BLaER1 treated with 17β-estradiol and CSF1 and Interleukin-3, amounts not matched to agents 10 nM and 100 nM (cell line): ENCODE data around the gene BANP.
"Not testable (repeated sequence)": the region's sequence is repeated elsewhere in the genome, so short reads cannot be mapped to it uniquely, and the experiment has no call there.

Source experiments
- H3K27ac ChIP-seq, 11 experiments: shearing (Covaris generic); formaldehyde crosslinking; 2 replicates each; pipeline ENCODE4 v1.8.1; 2022
- H3K27me3 ChIP-seq, 11 experiments: shearing (Covaris generic); formaldehyde crosslinking; 2 replicates each; pipeline ENCODE4 v1.8.1; 2022
- H3K36me3 ChIP-seq, 11 experiments: shearing (Covaris generic); formaldehyde crosslinking; 2 replicates each; pipeline ENCODE4 v1.8.1; 2022
- H3K4me1 ChIP-seq, 10 experiments: shearing (Covaris generic); formaldehyde crosslinking; 2 replicates each; pipeline ENCODE4 v1.8.1; 2022
- H3K4me2 ChIP-seq, 11 experiments: shearing (Covaris generic); formaldehyde crosslinking; 2 replicates each; pipeline ENCODE4 v1.8.1; 2022
- H3K4me3 ChIP-seq, 10 experiments: shearing (Covaris generic); formaldehyde crosslinking; 2 replicates each; pipeline ENCODE4 v1.8.1; 2022
- H3K9ac ChIP-seq, 11 experiments: shearing (Covaris generic); formaldehyde crosslinking; 2 replicates each; pipeline ENCODE4 v1.8.1; 2022
- H3K9me3 ChIP-seq, 11 experiments: shearing (Covaris generic); formaldehyde crosslinking; replicated peaks in 1 of 11; 2 replicates each; pipeline ENCODE4 v1.8.1; 2022
- H4K20me1 ChIP-seq, 11 experiments: shearing (Covaris generic); formaldehyde crosslinking; 2 replicates each; pipeline ENCODE4 v1.8.1; 2022
- Cebpa-rat ChIP-seq, 11 experiments: shearing (Covaris generic); IDR thresholded peaks; 2 replicates each; pipeline ENCODE4 v1.8.1; 2022

Gene BANP

DNA sequence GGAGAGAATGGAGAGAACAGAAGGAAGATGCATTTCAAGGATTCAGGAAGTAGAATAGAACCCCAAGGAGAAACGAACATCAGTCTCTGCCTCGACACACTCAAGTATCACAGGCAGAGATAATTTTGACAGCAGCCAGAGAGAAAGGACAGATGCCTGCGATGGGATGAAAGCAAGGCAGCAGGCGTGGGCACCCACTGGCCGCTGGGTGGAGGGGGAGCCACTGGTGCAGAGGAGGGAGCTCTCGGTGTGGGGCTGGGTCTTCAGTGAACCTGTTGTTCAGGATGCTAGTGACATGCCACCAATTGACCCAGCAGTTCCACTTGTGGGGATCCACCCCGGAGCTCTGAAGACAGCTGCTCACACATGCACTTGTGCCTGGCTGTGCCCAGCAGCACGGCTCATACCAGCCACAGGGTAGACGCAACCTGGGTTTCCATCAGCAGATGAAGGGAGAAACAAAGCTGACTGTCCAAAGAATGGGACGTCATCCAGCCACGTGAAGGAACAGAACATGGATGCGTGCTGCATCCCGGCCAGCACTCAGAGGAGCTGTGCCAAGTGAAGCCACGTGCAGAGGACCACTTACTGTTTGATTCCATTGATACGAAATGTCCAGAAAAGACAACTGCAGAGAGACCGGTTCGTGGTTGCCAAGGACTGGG lies 127.0 kb downstream of the BANP start:
- peak overlapping the region in 9 of 11 experiments; percentile 63 to 88 (median 80); a peak in 18 of 22 replicates for H3K27ac ChIP-seq

GRCh38 chr16:88083582-88083981 lies 132.3 kb downstream of the BANP start:
- 0 out of 22 replicates have a peak overlapping the region, but pooled peaks of 1 of the 11 experiments have one; percentile 6 for H3K9ac ChIP-seq
- H3K36me3 ChIP-seq: peaks cover 6 to 17% (median 10%) of the 10 kb centered on the region in 11 experiments; a peak in 18 of 22 replicates
- H4K20me1 ChIP-seq: no peaks in the 10 kb centered on the region
- peak overlapping the region in 3 of 11 experiments; percentile 27 to 37 (median 32); a peak in 4 of 22 replicates for H3K27ac ChIP-seq
- peak overlapping the region in 8 of 11 experiments; percentile 29 to 61 (median 44); a peak in 14 of 22 replicates for H3K4me2 ChIP-seq
- H3K9me3 ChIP-seq: no peaks in the 10 kb centered on the region
- H3K27me3 ChIP-seq: no peaks in the 10 kb centered on the region
- no peak for TF ChIP-seq Cebpa-rat (IDR thresholded peaks at IDR 0.05)
- peaks cover 11 to 41% (median 20%) of the 10 kb centered on the region in 10 experiments; a peak in 19 of 20 replicates for H3K4me1 ChIP-seq
- H3K4me3 ChIP-seq: no peak overlapping the region

More for the DNA sequence above, 127.0 kb downstream of the BANP start:
- peaks cover 6 to 52% (median 21%) of the 10 kb centered on the region in 11 experiments; a peak in 21 of 22 replicates for H3K36me3 ChIP-seq
- peak overlapping the region in 9 of 11 experiments; percentile 44 to 78 (median 70); a peak in 17 of 22 replicates for H3K9ac ChIP-seq
- H3K4me2 ChIP-seq: peak overlapping the region; percentile 68 to 96 (median 86); a peak in 21 of 22 replicates
- peaks cover 0 to 7% (median 0%) of the 10 kb centered on the region in 11 experiments; a peak in 2 of 22 replicates for H4K20me1 ChIP-seq
- peaks cover 26 to 59% (median 53%) of the 10 kb centered on the region in 10 experiments for H3K4me1 ChIP-seq
- TF ChIP-seq Cebpa-rat (IDR thresholded peaks at IDR 0.05): no peak
- no peaks in the 10 kb centered on the region for H3K9me3 ChIP-seq
- peak overlapping the region in 3 of 10 experiments; percentile 5 to 31 (median 22); a peak in 4 of 20 replicates for H3K4me3 ChIP-seq
- H3K27me3 ChIP-seq: no peaks in the 10 kb centered on the region

DNA sequence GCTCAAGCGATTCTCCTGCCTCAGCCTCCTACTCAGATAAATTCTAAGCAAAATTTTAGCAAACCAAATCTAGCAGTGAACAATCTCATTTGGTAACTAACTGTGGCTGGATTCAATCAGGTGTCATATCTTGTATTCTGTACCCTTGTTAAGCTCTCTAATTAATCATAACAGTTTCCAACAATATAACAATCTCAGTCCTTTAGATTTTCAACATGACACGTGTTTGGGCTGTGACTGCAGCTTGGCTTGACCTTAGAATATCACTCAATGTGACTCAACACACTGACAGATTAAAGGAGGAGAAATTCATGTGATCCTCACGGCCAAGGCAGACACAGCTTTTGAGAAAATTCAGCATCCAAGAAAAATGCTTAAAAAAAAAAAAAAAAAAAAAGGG lies 133.6 kb downstream of the BANP start:
- no peak overlapping the region for H3K27ac ChIP-seq
- no peaks in the 10 kb centered on the region for H3K27me3 ChIP-seq
- H3K9me3 ChIP-seq: no peaks in the 10 kb centered on the region
- H3K4me3 ChIP-seq: no peak overlapping the region
- peaks cover 18 to 51% (median 24%) of the 10 kb centered on the region in 10 experiments for H3K4me1 ChIP-seq
- no peaks in the 10 kb centered on the region for H4K20me1 ChIP-seq
- H3K9ac ChIP-seq: no peak overlapping the region
- H3K36me3 ChIP-seq: peaks cover 6 to 14% (median 9%) of the 10 kb centered on the region in 11 experiments; a peak in 16 of 22 replicates
- no peak overlapping the region for H3K4me2 ChIP-seq
- TF ChIP-seq Cebpa-rat (IDR thresholded peaks at IDR 0.05): no peak

- Histone ChIP-seq H3K4me1 (peaks cover 31 to 69% (median 41%) of the 10 kb centered on the region in 10 experiments), H3K36me3 (peaks cover 6 to 14% (median 9%) of the 10 kb centered on the region in 11 experiments; a peak in 16 of 22 replicates), H3K27me3 (no peaks in the 10 kb centered on the region), H4K20me1 (no peaks in the 10 kb centered on the region), H3K4me3 (no peak overlapping the region), H3K27ac (no peak overlapping the region), H3K9ac (peak overlapping the region in 1 of 11 experiments; percentile 29; a peak in 1 of 22 replicates), H3K9me3 (no peaks in the 10 kb centered on the region), H3K4me2 (no peak overlapping the region)
- TF ChIP-seq Cebpa-rat (IDR thresholded peaks at IDR 0.05): no peak
Measured at GRCh38 chr16:88086571-88087516, 135.6 kb downstream of the BANP start.

- H3K27ac ChIP-seq: no peak overlapping the region; a peak in 1 of 22 replicates
- H4K20me1 ChIP-seq: no peaks in the 10 kb centered on the region
- H3K36me3 ChIP-seq: peaks cover 4 to 11% (median 6%) of the 10 kb centered on the region in 11 experiments; a peak in 16 of 22 replicates
- H3K9me3 ChIP-seq: no peaks in the 10 kb centered on the region
- no peaks in the 10 kb centered on the region for H3K27me3 ChIP-seq
- H3K9ac ChIP-seq: 0 out of 22 replicates have a peak overlapping the region, but pooled peaks of 1 of the 11 experiments have one; percentile 29
- TF ChIP-seq Cebpa-rat (IDR thresholded peaks at IDR 0.05): no peak
- H3K4me3 ChIP-seq: no peak overlapping the region
- H3K4me1 ChIP-seq: peaks cover 35 to 73% (median 46%) of the 10 kb centered on the region in 10 experiments
- H3K4me2 ChIP-seq: peak overlapping the region in 3 of 11 experiments; percentile 27 to 39 (median 32); a peak in 3 of 22 replicates
Measured at GRCh38 chr16:88087517-88087877, 136.3 kb downstream of the BANP start.

GRCh38 chr16:88088161-88088581 lies 136.9 kb downstream of the BANP start:
- Histone ChIP-seq H3K4me1 (peaks cover 29 to 70% (median 41%) of the 10 kb centered on the region in 10 experiments), H3K36me3 (peaks cover 0 to 5% (median 0%) of the 10 kb centered on the region in 11 experiments; a peak in 2 of 22 replicates), H3K4me2 (peak overlapping the region in 3 of 11 experiments; percentile 27 to 39 (median 32); a peak in 5 of 22 replicates), H3K9ac (no peak overlapping the region), H3K4me3 (no peak overlapping the region), H4K20me1 (no peaks in the 10 kb centered on the region), H3K27ac (no peak overlapping the region; a peak in 2 of 22 replicates), H3K9me3 (no peaks in the 10 kb centered on the region), H3K27me3 (no peaks in the 10 kb centered on the region)
- no peak for TF ChIP-seq Cebpa-rat (IDR thresholded peaks at IDR 0.05)

DNA sequence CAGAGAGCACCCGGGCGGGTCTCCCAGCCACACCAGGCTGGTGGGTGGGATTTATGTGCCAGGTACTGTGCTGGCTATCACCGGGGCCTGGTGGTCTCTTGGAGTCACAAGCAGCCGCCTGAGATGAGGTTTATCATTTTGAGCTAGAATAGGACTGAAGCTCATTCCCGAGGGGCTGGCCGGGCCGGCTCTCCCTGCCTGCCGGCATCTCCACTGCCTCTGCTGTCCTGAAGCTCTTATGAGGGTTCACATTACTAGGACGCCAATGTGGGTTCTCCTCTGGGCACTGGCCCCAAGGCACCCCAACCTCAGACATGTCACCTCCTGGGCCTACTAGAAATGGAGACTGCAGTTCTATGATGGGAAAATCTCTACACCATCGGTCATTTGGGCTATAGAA lies 137.4 kb downstream of the BANP start:
- H3K4me3 ChIP-seq, H3K27me3 ChIP-seq, H3K9me3 ChIP-seq, H3K9ac ChIP-seq, H4K20me1 ChIP-seq, H3K36me3 ChIP-seq, H3K27ac ChIP-seq: not testable (repeated sequence)
- peak overlapping the region in 3 of 11 experiments; percentile 27 to 39 (median 32); a peak in 4 of 22 replicates for H3K4me2 ChIP-seq
- H3K4me1 ChIP-seq: peaks cover 25 to 66% (median 39%) of the 10 kb centered on the region in 10 experiments

DNA sequence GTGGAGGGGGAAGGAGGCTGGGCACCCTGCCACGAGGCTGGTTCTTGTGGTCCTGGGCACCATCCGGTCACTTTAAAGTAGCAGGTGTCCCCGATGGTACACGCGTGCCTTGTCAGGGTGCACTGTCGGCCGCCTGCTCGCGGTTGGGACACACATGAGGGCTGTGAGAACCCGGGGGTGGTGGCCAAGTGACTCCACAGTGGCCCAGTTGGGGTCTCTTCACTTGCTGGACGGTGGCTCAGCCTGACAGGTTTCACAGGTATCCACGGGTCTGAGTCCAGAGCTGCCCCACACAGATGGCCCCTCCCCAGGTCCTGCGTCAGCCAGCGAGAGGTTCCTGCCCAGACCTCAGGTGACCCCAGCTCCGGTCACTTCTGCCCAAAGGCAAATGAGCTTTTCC lies 137.8 kb downstream of the BANP start:
- H3K4me1 ChIP-seq: peaks cover 21 to 61% (median 36%) of the 10 kb centered on the region in 10 experiments
- not testable (repeated sequence) for H4K20me1 ChIP-seq, H3K4me3 ChIP-seq, H3K27me3 ChIP-seq, H3K9me3 ChIP-seq, H3K36me3 ChIP-seq
- H3K4me2 ChIP-seq: peak overlapping the region in 7 of 11 experiments; percentile 46 to 69 (median 62); a peak in 5 of 22 replicates
- H3K9ac ChIP-seq: 0 out of 22 replicates have a peak overlapping the region, but pooled peaks of 1 of the 11 experiments have one; percentile 6
- H3K27ac ChIP-seq: 0 out of 22 replicates have a peak overlapping the region, but pooled peaks of 2 of the 11 experiments have one; percentile 4 to 40
